GM19463 (cell line): ENCODE measurements around the gene LRSAM1.

Experiments
- ATAC-seq: cut with Tn5 transposase; IDR thresholded peaks from one replicate; pipeline ENCODE4 v1.9.1; 2021; ENCODE audit warnings: mild to moderate bottlenecking, moderate library complexity; ENCODE audit not compliant: unreplicated experiment

LRSAM1 gene

DNA sequence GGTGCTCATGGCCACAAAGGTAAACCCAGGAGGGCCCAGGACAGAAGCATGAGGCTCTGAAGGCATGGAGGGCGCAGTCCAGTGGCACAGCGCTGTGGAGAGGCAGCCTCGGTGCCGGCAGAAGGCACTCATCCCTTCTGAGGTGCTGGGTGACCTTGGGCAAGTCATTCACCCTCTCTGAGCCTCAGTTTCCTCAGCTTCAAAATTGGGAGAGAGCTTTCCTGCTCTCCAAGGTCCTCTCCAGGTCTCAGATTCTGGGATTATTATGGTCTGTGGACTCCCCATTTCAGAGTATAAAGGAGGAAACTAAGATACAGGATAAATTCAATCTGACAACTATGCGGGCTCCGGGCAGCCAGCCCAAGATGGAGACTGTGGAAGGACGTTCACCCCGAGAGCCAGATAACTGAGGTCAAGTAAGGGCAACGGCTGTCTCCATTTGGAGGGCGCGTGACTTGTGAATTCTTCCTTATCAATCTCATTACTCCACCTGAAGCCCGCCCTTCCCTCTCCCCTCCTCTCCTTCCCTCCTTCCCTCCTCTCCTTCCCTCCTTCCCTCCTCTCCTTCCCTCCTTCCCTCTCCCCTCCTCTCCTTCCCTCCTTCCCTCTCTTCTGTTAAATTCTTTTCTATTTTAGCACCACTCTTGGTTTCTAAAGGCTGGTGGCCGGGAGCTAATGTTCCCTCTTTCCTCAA, 58.1 kb downstream of the LRSAM1 start:
- no peak for ATAC-seq

DNA sequence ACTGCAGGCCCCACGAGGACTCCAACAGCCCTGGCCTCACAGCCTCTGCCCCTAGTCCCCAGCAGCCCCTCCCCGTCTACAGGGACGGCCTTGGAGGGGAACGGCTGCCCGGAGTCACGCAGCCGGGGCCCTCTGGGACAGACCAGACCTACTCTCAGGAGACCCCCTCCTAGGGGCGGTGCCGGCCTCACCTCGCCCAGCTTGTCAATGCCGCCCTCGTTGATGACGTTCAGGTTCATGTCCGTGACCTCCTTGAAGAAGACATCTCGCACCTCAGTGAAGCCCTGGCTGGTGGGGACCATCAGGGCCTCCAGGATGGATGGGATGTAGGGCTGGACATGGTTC, 58.6 kb downstream of the LRSAM1 start:
- no peak for ATAC-seq

DNA sequence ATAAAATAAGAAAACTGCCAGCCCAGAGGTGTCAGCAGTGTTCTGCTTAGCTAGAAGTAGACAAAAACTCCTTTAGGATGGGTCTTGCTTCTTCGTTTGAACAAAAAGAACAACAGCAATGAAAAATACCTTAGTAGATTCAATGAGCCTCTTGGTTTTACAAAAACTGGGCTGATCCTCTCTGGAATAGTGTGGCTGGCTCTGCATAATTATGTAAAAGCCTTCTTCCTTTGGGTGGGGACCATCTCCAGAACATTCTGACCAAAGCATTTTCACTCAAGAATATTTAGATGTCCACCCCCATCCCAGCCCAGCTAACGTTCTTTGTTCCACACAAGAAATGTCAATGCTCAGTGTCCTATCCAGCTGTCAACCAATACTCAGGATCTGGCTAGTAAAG, 63.2 kb downstream of the LRSAM1 start:
- ATAC-seq, result no peak

DNA sequence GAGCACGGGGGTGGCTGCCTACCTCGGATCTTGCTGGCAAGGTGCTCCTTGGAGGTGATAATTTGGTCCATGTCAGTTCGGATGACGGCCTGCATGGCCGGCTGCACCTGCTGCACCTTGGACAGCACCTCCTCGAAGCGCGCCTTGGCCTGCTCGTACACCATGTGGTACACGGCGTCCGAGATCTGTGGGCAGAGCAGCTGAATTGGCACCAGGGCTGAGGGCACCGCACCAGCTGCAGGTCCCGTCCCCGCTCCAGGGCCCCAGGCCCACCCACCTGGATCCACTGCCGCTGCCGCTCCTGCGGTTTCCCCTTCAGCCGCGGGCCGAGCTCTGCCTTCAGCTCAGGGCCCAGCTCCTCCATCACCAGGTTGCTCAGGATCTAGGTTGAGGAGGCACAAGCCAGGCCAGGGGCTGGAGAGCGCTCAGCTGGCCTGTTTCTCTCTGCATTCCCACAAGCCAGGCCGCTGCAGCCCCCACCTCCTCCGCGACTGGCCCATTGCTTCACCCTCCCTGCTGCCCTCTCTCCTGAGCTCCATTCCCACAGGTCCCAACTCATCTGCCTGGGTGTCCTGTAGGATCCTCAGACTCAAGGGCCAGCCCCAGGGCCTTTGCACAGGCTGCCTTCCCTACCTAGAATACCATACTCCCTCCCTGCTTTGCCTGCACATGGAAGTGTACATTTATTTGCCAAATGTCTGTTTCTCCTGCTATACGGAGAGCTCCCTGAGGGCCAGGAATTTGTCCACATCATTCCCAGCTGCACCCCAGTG, 65.7 kb downstream of the LRSAM1 start:
- no peak for ATAC-seq

DNA sequence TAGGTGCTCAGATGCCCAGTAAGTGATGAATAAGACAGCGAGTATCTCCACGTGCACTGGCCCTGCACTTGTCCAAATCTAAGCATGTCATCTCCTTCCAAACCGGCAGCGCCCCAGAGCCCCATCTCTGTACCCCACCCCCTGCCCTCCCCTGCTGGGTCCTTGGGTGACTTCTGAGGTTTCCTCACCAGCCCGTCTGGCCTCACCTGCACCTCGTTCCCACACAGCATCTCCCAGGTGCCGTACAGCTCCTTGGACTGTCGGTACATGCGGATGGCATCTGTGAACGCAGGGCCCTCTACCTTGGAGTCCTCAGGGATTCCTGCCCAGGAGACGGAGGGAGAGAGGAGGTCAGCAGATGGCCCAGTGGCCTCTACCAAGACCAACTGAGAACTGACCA, 66.3 kb downstream of the LRSAM1 start:
- no peak for ATAC-seq

DNA sequence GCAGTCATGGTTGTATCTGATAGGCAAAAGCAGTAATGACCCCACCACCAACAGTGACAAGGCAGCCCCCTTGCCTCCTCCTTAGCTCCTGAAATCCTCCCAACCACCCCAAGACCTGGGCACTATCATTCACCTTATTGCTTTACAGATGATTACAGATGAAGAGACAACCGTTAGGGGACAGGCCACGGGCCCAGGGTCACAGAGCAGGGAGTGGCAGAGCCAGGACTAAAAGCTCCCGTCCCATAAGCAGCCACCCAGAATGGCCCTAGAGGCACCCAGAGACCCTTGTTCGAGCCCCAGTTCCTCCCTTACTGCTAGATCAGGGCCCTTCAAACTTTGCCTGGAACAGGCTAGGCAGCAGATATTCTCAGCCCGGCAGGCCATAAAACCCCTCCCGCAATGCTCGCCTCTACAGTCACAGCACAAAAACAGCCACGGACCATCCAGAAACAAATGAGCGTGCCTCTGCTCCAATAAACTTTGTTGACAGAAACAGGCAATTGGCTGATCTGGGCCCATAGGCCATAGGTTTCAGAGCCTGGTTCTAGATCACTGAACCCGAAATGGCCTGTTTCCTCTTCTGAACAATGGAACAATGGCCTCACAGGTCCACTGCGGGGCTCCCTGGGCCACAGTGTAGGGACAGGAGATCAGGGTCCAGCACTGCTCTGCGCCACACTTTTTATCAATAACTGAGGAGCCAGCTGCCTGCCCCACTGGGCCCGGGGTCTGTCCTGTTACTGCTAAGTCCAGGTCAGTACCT, 67.0 kb downstream of the LRSAM1 start:
- no peak for ATAC-seq

DNA sequence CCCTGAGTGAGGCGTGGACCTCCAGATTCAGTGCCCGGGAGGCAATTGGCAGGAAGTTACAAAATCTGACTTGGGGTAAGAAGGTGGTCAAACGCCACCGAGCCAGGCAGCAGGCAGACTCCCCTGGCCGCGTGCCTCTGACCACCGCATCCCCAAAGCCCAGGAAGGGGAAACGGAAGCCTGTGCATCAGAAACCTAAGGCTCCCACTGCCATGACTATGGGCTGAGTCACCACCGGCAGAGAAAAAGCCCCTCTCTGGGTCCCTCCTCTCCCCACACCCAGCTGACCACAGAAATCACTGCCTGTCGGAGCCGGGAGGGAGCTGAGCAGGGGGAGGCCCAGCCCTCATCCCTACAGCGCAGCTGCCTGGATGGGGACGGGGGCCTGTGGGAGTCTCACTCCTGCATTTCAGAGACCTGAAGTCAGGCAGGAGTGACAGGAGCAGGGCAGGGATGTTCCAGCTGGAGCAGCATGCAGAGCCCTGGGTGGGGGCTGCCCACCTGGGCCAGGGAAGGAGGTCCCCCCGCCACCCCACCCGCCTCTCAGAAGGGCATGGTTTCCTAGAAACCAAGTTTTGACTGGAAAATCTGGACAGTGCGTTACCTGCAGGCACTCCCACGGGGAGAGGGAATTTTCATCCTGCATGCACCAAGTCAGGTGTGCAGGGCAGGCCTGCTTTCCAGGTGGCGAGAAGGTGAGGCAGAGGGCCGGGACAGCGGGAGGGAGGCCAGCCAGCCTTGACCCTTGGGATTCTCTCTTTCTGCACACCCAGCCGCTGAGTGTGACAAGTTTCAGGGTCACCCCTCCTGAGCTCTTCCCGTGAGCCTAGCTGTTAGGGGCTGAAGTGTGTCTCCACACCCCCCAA, 68.2 kb downstream of the LRSAM1 start:
- peak; percentile 77 for ATAC-seq

DNA sequence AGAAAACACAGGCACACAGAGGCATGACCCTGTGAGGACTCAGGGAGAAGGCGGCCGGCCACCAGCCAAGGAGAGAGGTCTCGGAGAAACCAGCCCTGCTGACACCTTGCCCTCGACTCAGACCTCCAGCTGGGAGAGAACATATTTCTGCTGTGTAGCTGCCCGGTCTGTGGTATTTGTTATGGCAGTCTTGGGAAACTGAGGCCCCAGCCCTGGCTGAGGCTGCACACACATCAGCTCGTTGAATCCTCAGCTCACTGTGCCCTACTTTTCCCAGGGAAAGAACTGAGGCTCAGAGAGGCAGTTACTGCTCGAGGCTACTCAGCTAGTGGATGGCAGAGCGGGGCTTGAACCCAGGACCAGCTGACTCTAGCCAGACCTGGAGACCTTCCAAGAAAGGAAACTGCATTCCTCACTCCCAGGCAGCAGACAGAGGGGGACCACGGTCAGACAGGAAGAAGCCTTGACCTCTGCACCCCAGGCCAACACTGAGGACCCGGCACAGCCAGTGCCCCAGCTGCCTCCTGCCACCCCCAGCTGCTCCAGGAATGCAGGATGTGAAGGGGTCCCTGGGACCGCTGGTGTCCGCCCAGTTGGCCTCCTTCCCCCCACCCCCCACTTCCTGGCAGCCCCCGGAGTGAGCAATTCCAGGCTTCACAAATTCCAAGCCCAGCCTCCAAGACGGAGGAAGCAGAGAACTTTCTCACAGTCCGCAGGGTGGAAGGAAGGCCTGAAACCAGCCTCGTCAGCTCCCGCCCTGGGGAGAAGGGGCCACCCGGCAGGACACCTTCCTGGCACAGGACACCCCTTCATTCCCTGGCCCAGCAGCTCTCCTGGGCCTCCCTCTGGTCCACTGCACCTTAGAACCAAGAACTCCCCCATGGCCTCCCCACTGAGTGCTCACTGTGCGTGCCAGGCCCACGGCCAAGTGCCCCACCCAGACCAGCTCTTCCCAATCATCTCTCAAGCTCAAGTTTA, 69.9 kb downstream of the LRSAM1 start:
- ATAC-seq, result no peak

DNA sequence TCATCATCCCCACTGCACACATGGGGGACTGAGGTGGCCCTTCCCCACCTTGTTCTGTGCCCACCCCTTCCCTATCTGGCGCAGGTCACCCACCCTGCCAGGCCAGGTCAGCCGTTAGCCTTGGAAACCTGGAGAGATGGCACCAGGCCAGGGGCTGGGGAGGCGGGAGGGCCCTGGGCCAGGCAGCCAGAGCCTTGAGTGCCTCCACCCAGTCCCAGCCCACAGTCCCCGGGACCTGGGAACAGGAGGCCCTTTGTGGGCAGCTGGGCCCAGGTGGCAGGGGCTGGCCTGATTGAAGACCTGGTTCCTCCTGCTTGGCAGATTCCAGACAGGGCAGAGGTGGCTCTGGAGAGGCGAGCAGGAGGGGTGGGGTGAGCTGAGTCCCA, 70.6 kb downstream of the LRSAM1 start:
- no peak for ATAC-seq

DNA sequence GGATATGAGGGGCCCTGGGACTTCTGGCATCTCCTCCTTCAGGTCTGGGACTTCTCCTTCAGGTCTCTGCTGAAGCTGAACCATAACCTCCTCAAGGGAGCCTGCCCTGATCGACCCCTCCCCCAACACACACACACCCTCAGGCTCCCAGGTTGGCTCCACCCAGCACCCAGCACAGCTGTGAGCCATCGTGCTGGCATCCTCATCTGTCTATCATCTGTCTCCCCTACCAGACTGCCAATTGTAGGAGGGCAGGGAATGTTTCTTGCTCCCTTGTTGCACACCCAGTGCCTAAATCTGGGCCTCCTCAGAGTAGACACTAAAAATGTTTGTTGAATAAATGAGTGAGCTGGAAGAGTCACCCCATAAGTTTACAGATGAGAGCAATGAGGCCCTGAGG, 71.4 kb downstream of the LRSAM1 start:
- no peak for ATAC-seq

DNA sequence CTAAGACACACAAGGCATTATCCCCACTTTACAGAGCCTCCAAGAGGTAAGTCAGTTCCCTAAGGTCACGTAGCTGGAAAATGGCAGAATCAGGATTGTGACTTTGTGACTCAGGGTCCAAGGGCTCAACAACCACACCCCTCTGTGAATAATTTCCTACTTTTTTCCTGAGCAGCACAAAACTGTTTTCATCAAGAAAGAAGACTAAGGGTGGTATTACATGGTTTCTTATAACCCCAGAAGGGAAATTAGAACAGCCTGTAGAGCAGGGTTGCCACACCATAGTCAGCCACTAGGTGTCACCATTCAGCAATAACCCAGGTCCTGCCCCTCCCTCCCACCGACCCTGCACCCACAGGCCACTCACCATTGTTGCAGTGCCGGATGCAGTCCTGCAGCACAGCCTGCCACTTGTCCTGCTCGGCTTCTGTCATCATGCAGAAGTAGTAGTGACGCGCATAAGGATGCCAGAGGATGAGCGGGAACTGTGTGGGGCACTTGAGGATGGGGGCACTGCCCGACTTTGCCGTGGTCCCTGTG, 72.1 kb downstream of the LRSAM1 start:
- no peak for ATAC-seq

DNA sequence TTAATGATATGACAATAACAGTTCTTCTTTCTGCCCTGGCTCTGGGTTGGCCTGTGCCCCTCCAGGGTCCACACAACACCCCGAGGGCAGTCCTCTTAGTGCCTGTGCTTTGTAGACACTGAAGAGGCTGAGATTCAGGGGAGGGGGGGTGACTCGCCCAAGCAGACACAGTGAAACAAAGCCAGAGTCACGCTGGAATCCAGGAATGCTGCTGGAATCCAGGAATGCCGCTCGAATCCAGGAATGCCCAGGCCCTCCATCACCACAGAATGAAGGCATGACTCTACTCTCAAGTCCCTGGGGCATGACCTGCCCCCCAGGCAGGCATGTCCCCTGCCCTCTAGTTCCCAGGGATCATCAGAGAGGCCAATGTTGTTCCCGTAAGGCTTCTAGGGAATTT, 73.1 kb downstream of the LRSAM1 start:
- ATAC-seq, result no peak

DNA sequence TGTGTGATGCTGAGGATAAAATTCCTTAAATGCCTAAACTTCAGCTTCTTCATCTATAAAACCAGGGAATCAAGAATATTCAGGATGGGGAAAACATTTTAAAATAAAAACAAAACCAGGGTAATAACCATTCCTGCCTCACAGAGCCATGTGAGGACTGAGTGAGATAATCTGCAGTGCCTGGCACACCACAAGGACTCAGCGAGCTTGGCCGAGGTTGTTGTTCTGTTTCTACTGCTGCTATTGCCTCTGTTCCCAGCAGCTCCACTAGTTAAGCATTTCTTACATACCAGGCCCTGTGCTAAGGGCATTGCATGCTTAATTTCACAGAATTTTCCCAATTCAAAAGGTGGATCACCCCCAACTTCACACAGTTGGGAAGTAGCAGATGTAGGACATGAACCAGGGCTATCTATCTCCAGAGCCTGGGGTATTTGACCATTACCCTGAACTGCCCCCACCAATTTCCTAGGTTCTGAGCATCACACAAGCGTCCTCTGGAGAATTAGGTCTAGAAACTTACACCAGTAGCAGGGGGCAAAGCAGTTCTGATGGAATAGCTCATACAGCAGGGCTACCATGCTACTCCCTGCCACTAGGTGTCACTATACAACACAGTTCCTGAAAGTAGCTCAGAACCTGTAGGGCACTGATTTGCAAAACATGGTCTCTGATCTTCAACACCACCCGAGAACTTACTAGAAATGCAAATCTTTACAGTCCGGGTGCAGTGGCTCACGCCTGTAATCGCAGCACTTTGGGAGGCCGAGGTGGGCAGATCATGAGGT, 74.3 kb downstream of the LRSAM1 start:
- no peak for ATAC-seq

DNA sequence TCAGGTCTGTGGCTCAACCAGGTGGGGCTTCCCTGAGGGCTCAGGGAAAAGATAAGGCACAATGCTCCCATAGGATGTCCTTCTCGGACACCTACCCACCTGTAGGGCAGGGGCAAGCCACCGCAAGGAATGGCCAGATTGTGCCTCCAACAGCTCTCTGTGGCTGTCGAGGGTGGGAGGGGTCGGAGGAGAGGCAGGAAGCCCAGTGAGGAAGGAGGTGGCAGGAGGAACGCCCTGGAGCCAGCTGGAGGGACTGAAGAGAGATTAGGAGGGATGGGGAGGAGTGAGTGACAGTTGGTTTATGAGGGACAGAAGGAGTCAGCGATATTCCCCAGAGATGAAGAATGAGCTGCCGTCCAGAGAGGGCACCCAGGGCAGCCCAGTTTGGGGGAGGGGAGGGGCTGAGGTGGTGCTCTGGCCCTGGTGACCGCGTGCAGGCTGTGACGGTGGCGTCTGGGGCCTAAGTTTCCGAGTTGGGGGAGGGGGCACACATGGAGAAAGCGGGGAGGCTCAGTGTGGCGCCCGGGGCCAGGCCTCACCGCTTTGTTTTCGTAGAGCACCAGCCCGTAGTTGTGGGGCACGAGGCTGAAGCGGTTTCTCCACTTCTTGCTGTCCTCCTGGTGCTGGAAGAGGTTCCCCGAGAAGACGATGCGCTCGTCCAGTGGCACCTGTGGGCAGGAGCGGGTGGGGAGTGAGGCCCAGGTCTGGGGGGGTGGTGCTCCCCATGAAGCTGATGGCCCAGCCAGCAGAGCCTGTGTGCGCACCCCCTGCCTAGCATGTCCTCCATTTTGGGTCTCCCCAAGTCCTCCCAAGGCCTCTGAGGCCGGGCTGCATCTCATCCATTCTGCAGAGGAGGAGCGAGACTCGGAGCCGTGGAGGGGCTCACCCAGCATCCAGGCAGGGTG, 75.6 kb downstream of the LRSAM1 start:
- ATAC-seq, result no peak

DNA sequence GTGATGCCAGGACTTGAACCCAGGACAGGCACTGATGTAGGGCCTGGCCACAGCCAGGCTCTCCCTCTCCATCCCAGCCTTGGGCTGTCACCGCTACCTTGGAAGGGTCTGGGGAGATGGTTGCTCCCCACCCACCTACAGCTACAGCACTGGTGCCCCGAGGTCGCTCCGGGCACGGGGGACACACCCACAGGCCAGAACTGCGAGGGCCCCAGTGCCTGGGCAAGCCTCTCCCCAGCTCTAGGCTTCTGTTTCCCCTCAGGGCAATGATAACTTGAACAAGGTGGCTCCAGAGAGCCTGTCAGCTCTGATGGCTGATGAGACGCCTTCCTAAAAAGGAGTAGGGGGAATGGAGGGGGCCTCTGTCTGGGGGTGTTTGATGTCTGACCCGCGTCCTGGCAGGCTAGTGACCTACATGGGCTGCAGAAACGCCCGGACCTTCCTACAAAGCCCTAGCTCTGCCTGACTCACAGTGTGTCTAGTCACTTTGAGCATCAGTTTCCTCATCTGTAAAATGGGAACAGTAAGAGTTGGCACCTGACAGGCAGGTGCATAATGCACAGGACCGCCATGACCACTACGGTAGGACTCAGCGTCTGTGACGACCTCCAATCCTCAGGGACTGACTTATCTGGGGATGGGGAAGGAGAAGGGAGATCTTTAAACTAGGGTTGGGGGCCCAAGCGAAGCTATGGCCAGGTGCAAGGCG, 76.4 kb downstream of the LRSAM1 start:
- no peak for ATAC-seq

DNA sequence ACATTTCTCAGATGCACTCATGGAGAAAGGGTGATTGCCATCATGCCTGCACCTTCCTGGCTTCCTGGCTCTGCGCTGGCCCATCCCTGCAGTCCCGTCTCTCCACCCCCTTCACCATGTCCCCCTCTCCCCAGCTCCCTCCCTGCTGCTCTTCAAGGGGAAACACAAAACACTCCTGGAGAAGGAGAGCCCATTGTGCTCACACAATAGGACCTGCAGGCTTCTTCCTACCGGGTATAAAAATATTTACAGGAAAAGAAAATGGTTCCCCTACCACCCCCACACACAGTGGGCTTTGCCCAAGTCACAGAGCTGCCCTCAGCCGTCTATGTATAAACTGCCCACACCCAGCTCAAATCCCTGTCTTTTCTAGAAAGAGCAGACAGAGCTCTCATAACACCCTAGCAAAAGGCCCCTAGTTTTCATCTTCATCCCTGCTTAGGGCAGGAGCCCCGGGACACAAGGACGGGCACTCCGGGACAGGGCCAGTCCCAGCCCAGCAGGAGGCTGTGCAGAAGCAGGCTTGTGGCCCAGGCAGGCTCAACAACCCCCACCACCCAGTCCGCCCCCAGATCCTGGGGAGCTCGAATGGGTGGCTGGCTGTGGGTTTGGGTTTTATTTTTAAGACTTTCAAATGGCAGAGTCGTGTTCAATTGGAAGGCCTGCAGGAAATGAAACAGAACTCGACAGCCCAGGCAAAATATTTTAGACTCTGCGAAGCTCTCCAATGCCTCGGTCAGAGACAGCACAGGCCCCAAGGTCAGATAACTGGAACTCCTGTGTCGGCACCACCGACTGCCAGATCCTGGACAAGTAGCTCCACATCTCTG, 77.3 kb downstream of the LRSAM1 start:
- ATAC-seq, result no peak
